GM23338 (cell line): ENCODE data around the gene DLG4.

ENCODE experiments used
- EZH2 ChIP-seq: fragments of 200-600 bp; sonication (generic); IDR thresholded peaks from one replicate; pipeline ENCODE4 v1.8.0; 2017; ENCODE audit warnings: antibody characterized with exemption, mild to moderate bottlenecking, low read depth; ENCODE audit not compliant: unreplicated experiment
- TF ChIP-seq, protein P1 (sequence below), 2 experiments: fragments of 200-600 bp in 1 of 2; sonication (generic) in 1 of 2; conservative IDR thresholded peaks; 2 replicates each; pipeline versions ENCODE4 v1.5.1 to v1.6.1; 2016 to 2017; ENCODE audit warnings: antibody characterized with exemption in 2 of 2, low read depth in 2 of 2, mild to moderate bottlenecking in 2 of 2, moderate library complexity in 1 of 2

DNA sequence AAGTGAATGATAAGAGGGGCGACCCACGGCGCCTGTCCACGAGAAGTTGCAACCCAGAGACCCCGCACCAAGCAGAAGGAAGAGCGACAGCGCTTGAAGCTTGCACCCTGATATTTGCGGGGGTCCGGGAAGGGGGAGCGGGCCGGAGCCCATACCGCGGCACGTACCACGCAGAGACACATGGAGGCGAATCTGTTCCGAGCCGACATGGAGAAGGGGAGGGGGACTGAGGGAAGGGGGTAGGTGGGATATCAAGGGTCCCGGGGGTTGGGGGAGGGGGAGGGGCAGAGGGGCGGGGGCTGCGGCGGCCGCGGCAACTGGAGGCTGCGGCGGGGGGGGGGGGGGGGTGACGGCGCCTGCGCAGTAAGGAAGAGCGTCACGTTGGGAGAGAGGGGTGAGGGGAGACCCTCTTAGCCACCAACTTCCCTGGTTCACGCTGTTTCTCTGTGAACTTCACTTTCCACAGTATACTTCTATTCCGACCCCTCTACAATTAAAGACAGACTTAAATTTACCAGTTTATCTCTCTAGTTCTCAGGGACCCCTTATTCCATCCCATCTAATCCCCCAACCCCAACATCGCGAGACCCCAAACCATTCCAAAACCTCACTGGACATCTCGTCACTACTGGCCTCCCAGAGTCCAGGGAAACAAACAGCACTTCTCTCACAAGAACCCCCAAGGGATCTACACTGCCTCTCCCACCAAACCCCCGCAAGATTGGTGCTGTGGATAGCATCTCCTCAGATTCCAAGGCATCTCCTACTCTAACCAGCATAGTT, 8.0 kb downstream of the DLG4 start:
- TF ChIP-seq, protein P1, sequence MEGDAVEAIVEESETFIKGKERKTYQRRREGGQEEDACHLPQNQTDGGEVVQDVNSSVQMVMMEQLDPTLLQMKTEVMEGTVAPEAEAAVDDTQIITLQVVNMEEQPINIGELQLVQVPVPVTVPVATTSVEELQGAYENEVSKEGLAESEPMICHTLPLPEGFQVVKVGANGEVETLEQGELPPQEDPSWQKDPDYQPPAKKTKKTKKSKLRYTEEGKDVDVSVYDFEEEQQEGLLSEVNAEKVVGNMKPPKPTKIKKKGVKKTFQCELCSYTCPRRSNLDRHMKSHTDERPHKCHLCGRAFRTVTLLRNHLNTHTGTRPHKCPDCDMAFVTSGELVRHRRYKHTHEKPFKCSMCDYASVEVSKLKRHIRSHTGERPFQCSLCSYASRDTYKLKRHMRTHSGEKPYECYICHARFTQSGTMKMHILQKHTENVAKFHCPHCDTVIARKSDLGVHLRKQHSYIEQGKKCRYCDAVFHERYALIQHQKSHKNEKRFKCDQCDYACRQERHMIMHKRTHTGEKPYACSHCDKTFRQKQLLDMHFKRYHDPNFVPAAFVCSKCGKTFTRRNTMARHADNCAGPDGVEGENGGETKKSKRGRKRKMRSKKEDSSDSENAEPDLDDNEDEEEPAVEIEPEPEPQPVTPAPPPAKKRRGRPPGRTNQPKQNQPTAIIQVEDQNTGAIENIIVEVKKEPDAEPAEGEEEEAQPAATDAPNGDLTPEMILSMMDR (conservative IDR thresholded peaks at IDR 0.05; ENCODE audit: low read depth in 2 of 2), result no peak
- no peak for TF ChIP-seq EZH2
